ENCODE data around the gene PIGBOS1. TPM values are rescaled to one million over a fixed set of nuclear protein-coding genes. Genes with fewer than 3 reads are reported as not detected.
A peak's percentile ranks its signal among the peaks of the same experiment; 100 is the strongest.

PIGBOS1 gene
- total and polyA plus RNA-seq, 11 donors, result 5.8 to 18.0 (median 8.1) TPM

- Histone ChIP-seq H3K4me3 (peak overlapping the region; percentile 73 to 94 (median 84)), H3K27ac (peak overlapping the region; percentile 72 to 96 (median 87)), H3K36me3 (no peaks in the 10 kb centered on the region), H3K27me3 (no peaks in the 10 kb centered on the region), H3K4me1 (peaks cover 0 to 31% (median 3%) of the 10 kb centered on the region in 12 donors), H3K9me3 (no peaks in the 10 kb centered on the region)
- 20 to 24% (median 23%) methylated on average over 17 of the region's 17 CpGs for WGBS, 4 donors
- ATAC-seq (peak; percentile 86 to 95 (median 94)), DNase-seq (peak; percentile 80 to 92 (median 82))
- TF ChIP-seq POLR2A (IDR thresholded peaks at IDR 0.05), result no peak
- peak; percentile 73 to 96 (median 89) for TF ChIP-seq CTCF (IDR thresholded peaks at IDR 0.05)
- intact Hi-C loops (cut with DNase I), result loop anchor here (1.0 to 10.0 kb wide), 5 partner anchors 72 to 114 kb away; partner anchors contain the start of genes CCPG1 (in 1 of the 10) and PIERCE2 (in 1 of the 10)
Observed at GRCh38 chr15:55290528-55291057, 28.3 kb downstream of the PIGBOS1 start.

- 0 to 1% (median 0%) methylated on average over 50 to 69 of the region's 69 CpGs for WGBS, 4 donors
- peak; percentile 85 to 91 (median 90) for ATAC-seq
- TF ChIP-seq POLR2A (IDR thresholded peaks at IDR 0.05), result peak in 1 of 2 donors; percentile 18
- TF ChIP-seq CTCF (IDR thresholded peaks at IDR 0.05), result no peak
- Histone ChIP-seq H3K9me3 (no peaks in the 10 kb centered on the region), H3K27me3 (no peaks in the 10 kb centered on the region), H3K27ac (peak within 1 kb of the TSS; percentile 72 to 96 (median 87)), H3K36me3 (no peaks in the 10 kb centered on the region), H3K4me3 (peak within 1 kb of the TSS; percentile 73 to 94 (median 84)), H3K4me1 (peaks cover 0 to 37% (median 3%) of the 10 kb centered on the region in 12 donors)
- intact Hi-C loops (cut with DNase I), result loop anchor here (1.0 to 10.0 kb wide), 6 partner anchors 71 to 115 kb away; partner anchors contain the start of genes CCPG1 (in 1 of the 10) and PIERCE2 (in 1 of the 10)
- peak; percentile 59 to 85 (median 71) for DNase-seq
Observed at GRCh38 chr15:55289746-55290527, 29.0 kb downstream of the PIGBOS1 start, which contains the start of gene RAB27A. RAB27A (minus strand) TSS chr15:55289813; CDS start chr15:55234934, 54,879 bp downstream.

GRCh38 chr15:55289011-55289745 is 29.7 kb downstream of the PIGBOS1 start:
- ATAC-seq, result peak in 2 of 4 donors; percentile 44 to 49
- no peaks in the 10 kb centered on the region for H3K9me3 ChIP-seq
- H3K27ac ChIP-seq, result peak overlapping the region; percentile 72 to 96 (median 87)
- no peaks in the 10 kb centered on the region for H3K27me3 ChIP-seq
- intact Hi-C loops (cut with DNase I), result loop anchor here in 1 of 10 donors (5.0 kb wide), 1 partner anchor 72 kb away; no protein-coding TSS in a partner anchor
- DNase-seq, result peak in 3 of 5 donors; percentile 12 to 30 (median 20)
- peaks cover 0 to 45% (median 3%) of the 10 kb centered on the region in 12 donors for H3K4me1 ChIP-seq
- peak overlapping the region; percentile 73 to 94 (median 84) for H3K4me3 ChIP-seq
- TF ChIP-seq CTCF (IDR thresholded peaks at IDR 0.05) (no peak), POLR2A (IDR thresholded peaks at IDR 0.05) (peak in 1 of 2 donors; percentile 20)
- 4 to 13% (median 7%) methylated on average over 14 to 37 of the region's 37 CpGs for whole genome bisulfite sequencing, 4 donors
- no peaks in the 10 kb centered on the region for H3K36me3 ChIP-seq
